Measurements from ENCODE around the gene ROBO3. TPM values are rescaled to one million over a fixed set of nuclear protein-coding genes. Genes with fewer than 3 reads are reported as not detected.

Gene ROBO3
- total RNA-seq, 1 donor from 2014 or later, result 5.9 TPM

- Mint-ChIP-seq H3K4me1 (ENCODE audit: low read depth, unreplicated experiment) (peaks cover 5% of the 10 kb centered on the region), H3K36me3 (ENCODE audit: unreplicated experiment) (no peaks in the 10 kb centered on the region), H3K27me3 (ENCODE audit: unreplicated experiment) (peaks cover 31% of the 10 kb centered on the region), H3K9me3 (ENCODE audit: unreplicated experiment) (peaks cover 2% of the 10 kb centered on the region), H3K4me3 (ENCODE audit: unreplicated experiment) (peak overlapping the region; percentile 75), H3K27ac (ENCODE audit: unreplicated experiment) (no peak overlapping the region)
- DNase-seq, result peak; percentile 49
- TF ChIP-seq, protein P1, sequence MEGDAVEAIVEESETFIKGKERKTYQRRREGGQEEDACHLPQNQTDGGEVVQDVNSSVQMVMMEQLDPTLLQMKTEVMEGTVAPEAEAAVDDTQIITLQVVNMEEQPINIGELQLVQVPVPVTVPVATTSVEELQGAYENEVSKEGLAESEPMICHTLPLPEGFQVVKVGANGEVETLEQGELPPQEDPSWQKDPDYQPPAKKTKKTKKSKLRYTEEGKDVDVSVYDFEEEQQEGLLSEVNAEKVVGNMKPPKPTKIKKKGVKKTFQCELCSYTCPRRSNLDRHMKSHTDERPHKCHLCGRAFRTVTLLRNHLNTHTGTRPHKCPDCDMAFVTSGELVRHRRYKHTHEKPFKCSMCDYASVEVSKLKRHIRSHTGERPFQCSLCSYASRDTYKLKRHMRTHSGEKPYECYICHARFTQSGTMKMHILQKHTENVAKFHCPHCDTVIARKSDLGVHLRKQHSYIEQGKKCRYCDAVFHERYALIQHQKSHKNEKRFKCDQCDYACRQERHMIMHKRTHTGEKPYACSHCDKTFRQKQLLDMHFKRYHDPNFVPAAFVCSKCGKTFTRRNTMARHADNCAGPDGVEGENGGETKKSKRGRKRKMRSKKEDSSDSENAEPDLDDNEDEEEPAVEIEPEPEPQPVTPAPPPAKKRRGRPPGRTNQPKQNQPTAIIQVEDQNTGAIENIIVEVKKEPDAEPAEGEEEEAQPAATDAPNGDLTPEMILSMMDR (IDR thresholded peaks at IDR 0.05; ENCODE audit: partially characterized antibody, unreplicated experiment), result no peak
Measured at GRCh38 chr11:124863137-124863825, 2.0 kb upstream of the ROBO3 start.

GRCh38 chr11:124863826-124864165, 1.4 kb upstream of the ROBO3 start:
- TF ChIP-seq, protein P1 (IDR thresholded peaks at IDR 0.05; ENCODE audit: partially characterized antibody, unreplicated experiment), result no peak
- no peak for DNase-seq
- H3K27me3 Mint-ChIP-seq (ENCODE audit: unreplicated experiment), result peaks cover 31% of the 10 kb centered on the region
- peaks cover 2% of the 10 kb centered on the region for H3K9me3 Mint-ChIP-seq (ENCODE audit: unreplicated experiment)
- peaks cover 5% of the 10 kb centered on the region for H3K4me1 Mint-ChIP-seq (ENCODE audit: low read depth, unreplicated experiment)
- H3K36me3 Mint-ChIP-seq (ENCODE audit: unreplicated experiment), result no peaks in the 10 kb centered on the region
- H3K27ac Mint-ChIP-seq (ENCODE audit: unreplicated experiment), result no peak overlapping the region
- H3K4me3 Mint-ChIP-seq (ENCODE audit: unreplicated experiment), result peak overlapping the region; percentile 75

DNA sequence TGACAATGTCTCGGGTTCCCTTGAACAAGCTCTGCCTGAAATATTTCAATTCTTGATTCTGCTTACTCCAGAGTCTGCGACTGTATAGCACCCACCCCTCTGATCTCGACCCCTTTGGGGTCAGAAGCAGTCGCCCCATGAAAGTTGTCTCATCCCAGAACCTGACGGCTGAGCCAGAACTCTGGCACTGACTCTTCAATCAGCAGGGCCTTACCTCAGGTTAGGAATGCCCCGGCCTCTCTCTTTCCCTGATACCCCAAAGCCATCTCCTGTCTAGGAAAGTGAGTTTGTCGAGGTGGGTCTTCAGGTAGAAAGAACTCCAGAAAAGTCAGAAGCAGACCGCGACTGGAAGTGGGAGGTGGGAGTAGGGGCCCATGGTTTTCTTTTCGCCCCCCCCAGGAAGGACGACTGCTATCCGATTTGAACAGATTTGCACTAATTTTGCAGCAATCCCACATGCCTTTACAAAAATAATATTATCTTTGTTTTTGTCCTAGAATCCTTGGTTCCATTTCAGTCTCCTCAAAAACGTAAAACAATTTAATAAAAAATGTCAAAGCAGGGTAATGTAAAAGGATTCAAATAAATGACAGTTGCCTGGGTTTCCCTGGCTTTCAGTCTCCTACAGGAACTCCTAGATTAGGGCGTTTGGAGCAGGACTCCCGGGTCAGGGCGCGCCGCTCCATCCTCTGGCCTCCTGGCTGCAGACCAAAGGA, 898 bp upstream of the ROBO3 start:
- Mint-ChIP-seq H3K27me3 (ENCODE audit: unreplicated experiment) (peaks cover 31% of the 10 kb centered on the region), H3K36me3 (ENCODE audit: unreplicated experiment) (no peaks in the 10 kb centered on the region), H3K4me3 (ENCODE audit: unreplicated experiment) (peak overlapping the region; percentile 11), H3K9me3 (ENCODE audit: unreplicated experiment) (peaks cover 2% of the 10 kb centered on the region), H3K27ac (ENCODE audit: unreplicated experiment) (no peak overlapping the region), H3K4me1 (ENCODE audit: low read depth, unreplicated experiment) (peaks cover 6% of the 10 kb centered on the region)
- TF ChIP-seq, protein P1 (IDR thresholded peaks at IDR 0.05; ENCODE audit: partially characterized antibody, unreplicated experiment), result no peak
- DNase-seq, result no peak

DNA sequence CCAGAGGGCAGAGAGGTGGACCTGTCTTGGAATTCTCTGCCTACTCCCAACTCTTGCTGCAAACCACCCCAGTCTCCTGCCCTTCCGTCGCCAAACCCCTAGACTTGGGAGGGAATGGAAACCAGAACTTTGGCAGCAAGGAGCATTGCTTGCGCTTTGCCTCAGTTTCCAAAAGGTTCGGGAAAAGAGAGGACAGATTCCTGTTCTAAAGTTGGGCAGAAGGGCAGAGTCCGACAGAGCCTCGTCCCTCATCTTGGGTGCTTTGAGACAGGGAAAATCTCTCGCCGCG, 396 bp upstream of the ROBO3 start:
- peaks cover 31% of the 10 kb centered on the region for H3K27me3 Mint-ChIP-seq (ENCODE audit: unreplicated experiment)
- no peak for DNase-seq
- TF ChIP-seq, protein P1 (IDR thresholded peaks at IDR 0.05; ENCODE audit: partially characterized antibody, unreplicated experiment), result no peak
- no peak overlapping the region for H3K27ac Mint-ChIP-seq (ENCODE audit: unreplicated experiment)
- H3K4me3 Mint-ChIP-seq (ENCODE audit: unreplicated experiment), result peak overlapping the region; percentile 39
- H3K36me3 Mint-ChIP-seq (ENCODE audit: unreplicated experiment), result no peaks in the 10 kb centered on the region
- peaks cover 6% of the 10 kb centered on the region for H3K4me1 Mint-ChIP-seq (ENCODE audit: low read depth, unreplicated experiment)
- H3K9me3 Mint-ChIP-seq (ENCODE audit: unreplicated experiment), result peaks cover 2% of the 10 kb centered on the region

Measured in glutamatergic neuron (in vitro differentiated cells).